Measurements from ENCODE around the gene SEMA5A.

- TF ChIP-seq CTCF (IDR thresholded peaks at IDR 0.05) (no peak), POLR2A (IDR thresholded peaks at IDR 0.05) (no peak)
Measured at GRCh38 chr5:9428272-9428671, 117.6 kb downstream of the SEMA5A start.
